ENCODE results near the gene ATP5ME.

GRCh38 chr4:634599-634985 lies 39.5 kb downstream of the ATP5ME start:
- TF ChIP-seq POLR2A (IDR thresholded peaks at IDR 0.05) (no peak), CTCF (IDR thresholded peaks at IDR 0.05) (no peak)
